Stimulated activated CD4-positive, alpha-beta T cell treated with anti-CD3 and anti-CD28 coated beads, Interleukin-12 subunit alpha, Interleukin-12 subunit beta, amount 100 ng/mL, for 24 hours (primary cell): ENCODE data around the gene ZEB2.
A peak's percentile ranks its signal among the peaks of the same experiment; 100 is the strongest.

Experiments used
- DNase-seq, 2 experiments: peaks; one replicate each; pipeline ENCODE4 v3.0.0-alpha.2; 2020; ENCODE audit warnings: low read depth in 2 of 2

The ZEB2 gene

DNA sequence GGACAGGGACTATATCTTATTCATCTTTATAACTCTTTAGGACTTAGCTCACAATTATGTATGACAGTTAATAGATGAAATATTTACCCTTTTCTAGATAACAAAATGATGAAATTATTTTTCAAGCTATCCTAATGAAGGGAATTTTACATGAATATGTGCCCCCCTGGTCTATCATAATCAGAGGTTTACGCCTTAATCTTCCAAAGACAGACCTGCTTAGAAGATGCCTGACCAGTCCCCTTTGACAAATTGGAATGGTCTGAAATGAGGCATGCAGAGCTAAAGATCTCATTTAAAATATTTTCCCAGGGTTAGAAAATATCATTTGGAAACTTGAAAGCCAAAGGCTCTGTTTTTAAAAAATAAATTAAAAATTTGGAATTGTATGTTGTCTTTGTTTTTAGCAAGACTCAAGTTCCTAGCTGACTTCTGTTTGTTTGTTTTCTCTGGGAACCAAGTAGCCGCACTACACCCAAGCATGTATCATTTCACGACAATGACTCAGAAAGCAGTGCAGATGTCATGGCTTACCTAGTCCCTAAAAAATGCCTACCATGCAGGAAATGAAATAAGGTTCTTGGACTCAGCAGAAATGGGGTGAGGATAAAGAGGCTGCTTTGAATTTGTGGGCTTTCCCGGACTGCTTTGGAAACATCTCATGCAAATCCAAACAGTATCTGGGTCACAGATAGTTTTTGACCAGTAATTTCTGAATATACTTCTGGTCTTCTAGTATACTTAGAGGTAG is 162.1 kb downstream of the ZEB2 start:
- peak in 1 of 2 experiments; percentile 1 for DNase-seq

DNA sequence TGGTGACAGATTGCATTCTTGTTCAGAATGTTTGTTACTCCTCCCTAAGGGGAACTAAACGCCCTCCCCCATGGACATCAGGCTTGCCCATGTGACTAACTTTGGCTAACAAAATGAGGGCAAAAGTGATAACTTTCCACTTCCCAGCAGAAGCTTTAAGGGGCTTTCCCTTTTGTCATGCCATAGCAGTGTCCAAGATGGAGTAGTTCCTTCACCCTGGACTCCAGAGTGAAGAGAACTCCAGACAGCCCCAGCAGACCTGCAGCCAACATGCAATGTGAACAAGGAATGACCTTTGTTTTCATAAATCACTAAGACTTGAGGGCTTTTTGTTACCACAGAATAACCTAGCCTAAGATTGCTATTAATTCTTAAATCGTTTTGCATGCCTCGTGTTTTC is 163.5 kb downstream of the ZEB2 start:
- no peak for DNase-seq

DNA sequence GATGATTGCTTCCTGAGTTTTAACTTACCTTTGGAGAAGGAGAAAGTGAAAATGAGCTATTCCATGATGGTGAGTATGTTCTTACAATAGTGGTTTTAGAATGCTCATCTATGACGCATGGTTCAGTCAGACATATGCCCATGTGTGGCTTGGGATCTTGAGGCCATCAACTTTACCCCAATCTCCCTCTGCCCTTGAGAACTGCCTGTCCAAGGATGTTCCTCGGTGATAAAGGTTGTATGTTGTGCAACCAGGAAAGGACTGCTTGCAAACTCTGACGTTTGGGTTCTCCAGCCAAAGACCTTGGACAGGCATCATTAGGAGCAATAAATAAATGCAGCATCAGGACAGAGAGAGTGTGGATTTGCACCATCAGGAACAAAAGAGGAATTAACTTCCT is 165.0 kb downstream of the ZEB2 start:
- DNase-seq: no peak

DNA sequence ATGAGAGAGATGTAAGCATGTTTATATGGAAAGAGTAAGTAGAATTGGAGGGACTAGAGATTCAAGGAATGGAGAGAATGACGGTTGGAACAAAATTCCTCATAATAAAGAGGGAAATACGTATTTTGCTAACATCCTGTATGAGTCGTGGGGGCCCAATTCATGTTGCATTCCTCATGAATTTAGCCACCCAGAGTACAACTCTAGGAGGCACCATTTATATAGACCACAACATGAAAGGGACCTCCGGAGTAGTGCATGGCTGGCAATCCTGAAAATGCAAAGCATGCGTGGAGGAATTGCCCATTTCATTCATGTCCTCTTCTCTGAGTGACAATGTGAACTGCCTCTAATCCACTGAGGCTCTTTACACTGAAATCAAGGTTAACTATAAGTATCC is 168.2 kb downstream of the ZEB2 start:
- no peak for DNase-seq

DNA sequence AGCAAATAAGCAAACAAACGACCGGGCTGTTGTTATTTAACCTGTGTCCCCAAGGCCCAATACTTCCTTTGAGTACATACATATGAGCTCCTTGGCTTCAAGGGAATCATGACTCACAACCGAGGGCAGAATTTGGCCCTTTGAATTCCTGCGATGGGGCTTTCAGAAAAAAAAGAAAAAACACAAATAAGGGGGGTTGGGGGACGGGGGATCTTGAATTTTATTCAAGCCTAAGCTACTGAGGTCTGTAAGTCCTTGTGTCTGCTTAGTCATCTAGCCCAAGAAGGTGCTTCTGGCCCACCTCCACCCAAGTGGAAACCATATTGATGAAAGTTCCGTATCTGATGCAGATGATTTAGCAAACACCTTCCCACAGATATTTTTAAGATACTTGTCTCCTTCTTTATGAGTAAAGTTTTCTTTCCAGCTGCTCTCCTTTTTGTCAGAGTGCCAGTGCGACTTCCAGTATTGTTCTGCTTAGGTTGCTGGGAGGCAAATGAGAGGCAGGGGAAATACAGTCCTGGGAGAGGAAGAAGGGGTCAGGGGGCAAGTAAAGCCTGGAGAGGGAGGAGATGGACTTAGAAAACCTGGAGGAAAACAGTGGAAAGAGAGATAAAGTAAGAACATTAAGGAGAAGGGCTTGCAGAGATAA is 169.6 kb downstream of the ZEB2 start:
- DNase-seq: no peak

GRCh38 chr2:144349674-144350073 is 170.2 kb downstream of the ZEB2 start:
- no peak for DNase-seq

GRCh38 chr2:144348846-144349245 is 171.1 kb downstream of the ZEB2 start:
- no peak for DNase-seq

DNA sequence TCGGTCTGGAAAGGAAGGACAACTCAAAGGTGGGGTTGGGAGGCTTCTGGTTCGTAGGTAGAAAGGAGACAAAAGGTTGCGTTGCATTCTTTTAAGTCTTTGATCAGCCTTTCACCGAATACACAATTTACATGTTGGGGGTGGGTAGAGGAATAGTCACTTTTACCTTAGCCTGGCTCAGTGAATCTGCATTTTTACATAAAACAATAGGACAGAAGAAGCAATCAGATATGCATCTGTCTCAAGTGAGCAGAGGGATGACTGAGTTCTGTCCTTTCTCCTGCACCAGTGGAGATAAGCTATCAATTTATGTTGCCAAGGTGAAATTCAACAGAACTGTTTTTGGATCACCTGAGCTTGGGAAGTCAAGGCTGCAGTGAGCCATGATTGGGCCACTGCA is 173.7 kb downstream of the ZEB2 start:
- DNase-seq: no peak

- DNase-seq: no peak
Observed at GRCh38 chr2:144343145-144343544, 176.8 kb downstream of the ZEB2 start.

DNA sequence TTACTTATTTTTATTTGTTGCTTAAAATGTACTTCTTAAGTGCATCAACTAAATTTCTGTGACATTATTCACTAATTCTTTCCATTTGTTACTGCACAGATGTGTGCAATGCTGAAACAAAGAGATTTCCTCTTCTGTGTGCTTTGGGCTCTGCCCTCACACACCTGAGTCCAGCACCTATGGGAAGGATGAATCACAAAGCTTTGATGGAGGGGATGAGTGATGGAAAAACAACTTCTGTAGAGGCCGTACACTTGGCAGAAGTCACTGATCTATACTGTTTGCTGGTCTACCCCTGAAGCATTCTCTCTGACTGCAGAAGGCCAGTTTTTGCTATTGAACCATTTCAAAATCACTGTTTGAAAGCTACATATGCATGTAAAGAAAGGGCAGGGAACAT is 178.4 kb downstream of the ZEB2 start:
- no peak for DNase-seq

DNA sequence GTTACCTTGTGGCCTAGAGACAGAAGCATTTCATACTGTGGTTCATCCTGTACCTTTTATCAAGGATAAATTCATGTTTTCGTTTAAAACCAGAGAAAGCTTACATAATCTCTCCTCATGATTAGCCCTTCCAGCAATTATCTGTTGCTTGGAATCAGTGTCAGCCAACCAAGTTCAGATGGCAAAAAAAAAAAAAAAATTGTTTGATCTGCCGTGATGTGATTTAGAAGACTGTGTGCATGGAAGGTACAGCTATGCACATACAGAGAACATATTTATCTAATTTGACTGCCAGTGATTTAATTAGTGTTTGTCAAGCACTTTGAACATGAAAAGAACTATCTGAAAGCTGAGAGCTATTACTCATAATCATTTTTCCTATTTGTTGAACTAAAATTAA is 180.9 kb downstream of the ZEB2 start:
- no peak for DNase-seq

DNA sequence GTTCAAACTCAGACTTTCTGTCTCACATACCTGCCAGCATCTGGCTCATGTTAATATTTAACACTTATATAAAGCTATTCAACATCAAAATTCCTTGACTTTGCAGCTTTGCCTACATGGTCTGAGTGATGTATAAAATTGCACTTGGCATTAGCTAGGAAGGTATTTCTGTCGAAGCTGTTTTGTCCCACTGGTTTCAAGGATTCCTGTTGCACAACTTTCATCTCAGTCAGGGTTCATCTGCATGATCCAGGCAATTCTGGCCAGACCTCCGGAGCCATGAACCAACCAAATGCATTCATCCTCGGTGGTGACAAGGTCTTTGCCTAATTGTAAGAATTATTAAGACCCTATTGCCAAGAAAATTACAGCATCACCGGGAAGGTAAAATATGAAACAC is 185.4 kb downstream of the ZEB2 start:
- DNase-seq: no peak
